Endothelial cell of umbilical vein (primary cell): ENCODE data around the gene KLHL6. TPM values are rescaled to one million over a fixed set of nuclear protein-coding genes. Genes with fewer than 3 reads are reported as not detected.

Experiments used
- BruUV-seq: library from RNA; stranded (reverse); fragments of 400-500 nt; replicated peaks from 2 replicates; lab custom pipeline; 2021; lab: Mats Ljungman, UMichigan
- CTCF ChIA-PET: fragments of 300-600, 350-600 bp; sonication (Branson Sonifier 250); formaldehyde crosslinking; loops from one replicate; lab custom pipeline; 2021; ENCODE audit warnings: antibody characterized with exemption, inconsistent platforms; lab: Charles Lee
- POLR2A ChIA-PET: fragments of 300-600, 350-600 bp; sonication (Branson Sonifier 250); formaldehyde crosslinking; loops from one replicate; lab custom pipeline; 2021; ENCODE audit warnings: antibody characterized with exemption, inconsistent platforms; lab: Charles Lee
- DNase-seq: peaks from one replicate; pipeline ENCODE4 v3.0.0-alpha.2; 2011; ENCODE audit warnings: low read depth, low spot score
- FAIRE-seq: peaks from 2 replicates; lab custom pipeline; 2011; peaks lifted over from hg19 to GRCh38; lab: Jason Lieb, UNC
- H2AFZ ChIP-seq: 2 replicates; pipeline ENCODE4 v1.6.0; 2012; ENCODE audit warnings: low read depth, low read length, control low read depth, inconsistent platforms
- H3K27ac ChIP-seq: 2 replicates; pipeline ENCODE4 v1.5.1; 2011; ENCODE audit warnings: low read depth, mild to moderate bottlenecking, control low read depth, low read length, moderate library complexity; ENCODE audit not compliant: insufficient read depth
- H3K27me3 ChIP-seq, 2 experiments: 2 replicates each; pipeline versions ENCODE4 v1.6.0 to v1.6.1; 2011; ENCODE audit warnings: low read length in 2 of 2, mixed read lengths in 1 of 2; ENCODE audit not compliant: control insufficient read depth in 2 of 2, insufficient read depth in 2 of 2
- H3K36me3 ChIP-seq, 2 experiments: 2 replicates in 1 of 2; 3 replicates in 1 of 2; pipeline ENCODE4 v1.5.1; 2011; ENCODE audit warnings: low read length in 2 of 2, mild to moderate bottlenecking in 1 of 2, moderate library complexity in 1 of 2; ENCODE audit not compliant: control insufficient read depth in 2 of 2, insufficient read depth in 2 of 2; ENCODE audit errors: extremely low read depth in 1 of 2
- H3K4me1 ChIP-seq: 3 replicates; pipeline ENCODE4 v1.5.1; 2011; ENCODE audit warnings: mild to moderate bottlenecking, low read length; ENCODE audit not compliant: control insufficient read depth, insufficient read depth; ENCODE audit errors: extremely low read depth
- H3K4me2 ChIP-seq: 2 replicates; pipeline ENCODE4 v1.6.1; 2011; ENCODE audit warnings: low read length, control low read depth, mixed read lengths; ENCODE audit not compliant: insufficient read depth
- H3K4me3 ChIP-seq, 3 experiments: fragments of 200-600 bp in 1 of 3; sonication (generic), shearing (Covaris generic) in 1 of 3; replicated peaks in 1 of 3; 2 replicates each; pipeline ENCODE4 v1.5.1; 2011 to 2016; ENCODE audit warnings: control low read depth in 3 of 3, low read length in 3 of 3, mild to moderate bottlenecking in 2 of 3, inconsistent platforms in 1 of 3, low read depth in 1 of 3, moderate library complexity in 1 of 3; ENCODE audit not compliant: insufficient read depth in 1 of 3
- H3K79me2 ChIP-seq: 2 replicates; pipeline ENCODE4 v1.6.0; 2012; ENCODE audit warnings: low read length, inconsistent platforms; ENCODE audit not compliant: control insufficient read depth, insufficient read depth
- H3K9ac ChIP-seq: replicated peaks from 2 replicates; pipeline ENCODE3; 2011; ENCODE audit warnings: low read length, control low read depth; ENCODE audit not compliant: insufficient read depth; ENCODE audit errors: extremely low read depth
- H3K9me1 ChIP-seq: replicated peaks from 3 replicates; pipeline ENCODE4 v1.6.0; 2011; ENCODE audit warnings: mild to moderate bottlenecking, low read length; ENCODE audit not compliant: control insufficient read depth, insufficient read depth; ENCODE audit errors: extremely low read depth
- H3K9me3 ChIP-seq: replicated peaks from 2 replicates; pipeline ENCODE4 v1.5.1; 2012; ENCODE audit warnings: low read length, inconsistent platforms; ENCODE audit not compliant: control insufficient read depth, insufficient read depth
- H4K20me1 ChIP-seq: replicated peaks from 2 replicates; pipeline ENCODE3; 2011; ENCODE audit warnings: mild to moderate bottlenecking, low read length; ENCODE audit not compliant: control insufficient read depth, insufficient read depth; ENCODE audit errors: extremely low read depth
- EZH2 ChIP-seq: IDR thresholded peaks from 2 replicates; pipeline ENCODE4 v1.6.1; 2012; ENCODE audit warnings: borderline replicate concordance, low read depth, mild to moderate bottlenecking, moderate library complexity, low read length, inconsistent platforms; ENCODE audit not compliant: severe bottlenecking
- FOS ChIP-seq: IDR thresholded peaks from 2 replicates; pipeline ENCODE4 v1.6.1; 2011; ENCODE audit warnings: mild to moderate bottlenecking, low read length, moderate library complexity, borderline replicate concordance; ENCODE audit not compliant: insufficient read depth
- GATA2 ChIP-seq: IDR thresholded peaks from 2 replicates; pipeline ENCODE4 v1.7.0; 2011; ENCODE audit warnings: low read depth, mild to moderate bottlenecking, moderate library complexity, mixed read lengths, low read length; ENCODE audit not compliant: insufficient read length, insufficient read depth
- JUN ChIP-seq: IDR thresholded peaks from 2 replicates; pipeline ENCODE4 v1.6.1; 2011; ENCODE audit warnings: borderline replicate concordance, low read depth; ENCODE audit not compliant: insufficient read length, insufficient read depth
- MYC ChIP-seq: IDR thresholded peaks from one replicate; pipeline ENCODE4 v1.6.1; 2011; ENCODE audit warnings: mild to moderate bottlenecking, low read depth, low read length
- POLR2A ChIP-seq: IDR thresholded peaks from 2 replicates; pipeline ENCODE4 v1.6.1; 2012; ENCODE audit warnings: low read depth, mild to moderate bottlenecking, control low read depth, low read length
- POLR2AphosphoS5 ChIP-seq: IDR thresholded peaks from 2 replicates; pipeline ENCODE4 v1.6.1; 2012; ENCODE audit warnings: low read depth, mild to moderate bottlenecking, control low read depth, low read length, moderate library complexity; ENCODE audit not compliant: insufficient read depth
- dilution Hi-C: fragments of 300-500 bp; cut with MboI; formaldehyde crosslinking; loops from one replicate; pipeline ENCODE4 v1.15.0; 2019; ENCODE audit warnings: low sequenced_read_pairs; ENCODE audit not compliant: extremely low pct_ligation_motif_present
- intact Hi-C: fragments of 100-400 bp; cut with micrococcal nuclease; formaldehyde crosslinking; loops from one replicate; pipeline ENCODE4 v1.10.0; 2022
- polyA plus RNA-seq, 4 experiments: library from polyadenylated mRNA; depleted of rRNA in 3 of 4; stranded (reverse) in 3 of 4; unstranded in 1 of 4; fragments of >200 nt; gene quantifications; 2 replicates each; pipeline versions ENCODE4 v1.2.1 to v1.2.3, GENCODE V29; 2011 to 2012; ENCODE audit warnings: missing spikeins in 1 of 4
- total RNA-seq: library from RNA; stranded (reverse); gene quantifications from 2 replicates; pipeline ENCODE4 v1.2.3, GENCODE V29; 2021
- TF ChIP-seq, protein P1 (sequence below): IDR thresholded peaks from 2 replicates; pipeline ENCODE4 v1.6.1; 2011; ENCODE audit not compliant: insufficient read depth, insufficient read length
- TF ChIP-seq, protein P2 (sequence below), 2 donors: IDR thresholded peaks; 1 replicate in 1 of 2; 2 replicates in 1 of 2; pipeline ENCODE4 v1.5.1; 2011; ENCODE audit warnings: low read length in 2 of 2, mild to moderate bottlenecking in 2 of 2, moderate library complexity in 2 of 2, control low read depth in 1 of 2, inconsistent platforms in 1 of 2, low read depth in 1 of 2; ENCODE audit not compliant: insufficient read depth in 1 of 2; ENCODE audit errors: extremely low read depth in 1 of 2

The KLHL6 gene
- total and polyA plus RNA-seq, 2 donors (not counting 3 experiments of a cell fraction or from before 2014, with no cell fraction given): 5.7 to 12.6 TPM

DNA sequence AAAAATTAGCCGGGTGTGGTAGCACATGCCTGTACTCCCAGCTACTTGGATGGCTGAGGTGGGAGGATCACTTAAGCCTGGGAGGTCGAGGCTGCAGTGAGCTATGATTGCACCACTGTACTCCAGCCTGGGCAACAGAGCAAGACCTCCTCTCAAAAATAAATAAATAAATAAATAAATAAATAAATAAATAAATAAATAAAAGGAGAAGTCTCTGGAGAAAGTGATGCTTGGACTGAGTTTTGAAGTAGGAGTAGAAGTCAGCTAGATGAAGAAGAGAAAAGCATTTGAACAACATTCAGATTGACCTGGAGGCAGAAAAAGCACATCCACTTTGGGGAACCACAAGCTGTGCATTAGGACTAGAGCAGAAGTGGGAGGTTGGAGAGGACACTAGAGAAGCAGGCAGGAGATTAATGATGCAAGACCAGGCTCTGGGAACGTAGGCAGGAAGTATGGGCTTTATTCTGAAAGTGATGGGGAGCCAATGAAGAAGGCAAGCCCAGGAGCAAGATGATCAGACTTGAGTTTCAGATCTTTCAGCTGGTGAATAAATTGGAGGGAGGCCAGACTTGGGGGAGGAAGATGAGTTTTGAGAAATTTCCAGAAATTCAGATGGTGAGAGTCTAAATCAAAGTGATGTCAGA lies 48.7 kb downstream of the KLHL6 start:
- intact Hi-C loops: no loop called here
- no peaks in the 10 kb centered on the region for H3K79me2 ChIP-seq
- H3K4me2 ChIP-seq: no peak overlapping the region
- no peak overlapping the region for H3K9ac ChIP-seq
- dilution Hi-C loops: no loop called here
- no peak for DNase-seq
- BruUV-seq: no TSS peak
- POLR2A ChIA-PET: no interaction called here
- H3K27me3 ChIP-seq: no peaks in the 10 kb centered on the region
- H3K27ac ChIP-seq: no peak overlapping the region
- CTCF ChIA-PET: interaction anchor here (2.2 kb wide), 1 partner anchor 98 kb away, joined by 5 read pairs; no protein-coding TSS in a partner anchor
- no peaks in the 10 kb centered on the region for H3K4me1 ChIP-seq
- H3K9me3 ChIP-seq: no peaks in the 10 kb centered on the region
- H3K9me1 ChIP-seq: no peaks in the 10 kb centered on the region
- no peak for FAIRE-seq
- H2AFZ ChIP-seq: no peak overlapping the region
- TF ChIP-seq FOS: no peak
- no peak for TF ChIP-seq POLR2A
- TF ChIP-seq GATA2: no peak
- TF ChIP-seq EZH2: no peak
- peaks cover 0 to 2% of the 10 kb centered on the region in 2 experiments for H3K36me3 ChIP-seq
- no peaks in the 10 kb centered on the region for H4K20me1 ChIP-seq
- no peak overlapping the region for H3K4me3 ChIP-seq

DNA sequence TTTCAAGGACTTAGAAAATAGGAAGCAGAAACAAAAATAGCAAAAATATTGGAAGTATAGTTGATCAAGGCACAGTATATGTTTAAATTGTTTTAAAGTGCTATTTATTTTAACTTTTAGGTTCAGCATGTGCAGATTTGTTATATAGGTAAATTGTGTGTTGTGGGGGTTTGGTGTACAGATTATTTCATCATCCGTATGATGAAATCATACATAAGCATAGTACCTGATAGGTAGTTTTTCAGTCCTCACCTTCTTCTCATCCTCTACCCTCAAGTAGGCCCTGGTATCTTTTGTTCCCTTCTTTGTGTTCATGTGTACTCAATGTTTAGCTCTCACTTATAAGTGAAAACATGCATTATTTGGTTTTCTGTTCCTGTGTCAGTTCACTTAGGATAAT lies 50.9 kb downstream of the KLHL6 start:
- ChIA-PET POLR2A (no interaction called here), CTCF (interaction anchor here (1.5 kb wide), 1 partner anchor 262 kb away, joined by 3 read pairs; no protein-coding TSS in a partner anchor)
- peaks cover 0 to 2% of the 10 kb centered on the region in 2 experiments for H3K36me3 ChIP-seq
- H3K9me3 ChIP-seq: no peaks in the 10 kb centered on the region
- intact Hi-C loops: no loop called here
- BruUV-seq: no TSS peak
- H2AFZ ChIP-seq: no peak overlapping the region
- no peak overlapping the region for H3K4me2 ChIP-seq
- H3K4me3 ChIP-seq: no peak overlapping the region
- no peak for FAIRE-seq
- H3K27ac ChIP-seq: no peak overlapping the region
- H4K20me1 ChIP-seq: no peaks in the 10 kb centered on the region
- no peaks in the 10 kb centered on the region for H3K27me3 ChIP-seq
- no peak for DNase-seq
- no peak overlapping the region for H3K9ac ChIP-seq
- dilution Hi-C loops: no loop called here
- no peaks in the 10 kb centered on the region for H3K4me1 ChIP-seq
- no peaks in the 10 kb centered on the region for H3K79me2 ChIP-seq
- TF ChIP-seq POLR2AphosphoS5: no peak
- TF ChIP-seq, protein P1, sequence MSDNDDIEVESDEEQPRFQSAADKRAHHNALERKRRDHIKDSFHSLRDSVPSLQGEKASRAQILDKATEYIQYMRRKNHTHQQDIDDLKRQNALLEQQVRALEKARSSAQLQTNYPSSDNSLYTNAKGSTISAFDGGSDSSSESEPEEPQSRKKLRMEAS: no peak
- no peak for TF ChIP-seq JUN
- TF ChIP-seq GATA2: no peak
- TF ChIP-seq, protein P2, sequence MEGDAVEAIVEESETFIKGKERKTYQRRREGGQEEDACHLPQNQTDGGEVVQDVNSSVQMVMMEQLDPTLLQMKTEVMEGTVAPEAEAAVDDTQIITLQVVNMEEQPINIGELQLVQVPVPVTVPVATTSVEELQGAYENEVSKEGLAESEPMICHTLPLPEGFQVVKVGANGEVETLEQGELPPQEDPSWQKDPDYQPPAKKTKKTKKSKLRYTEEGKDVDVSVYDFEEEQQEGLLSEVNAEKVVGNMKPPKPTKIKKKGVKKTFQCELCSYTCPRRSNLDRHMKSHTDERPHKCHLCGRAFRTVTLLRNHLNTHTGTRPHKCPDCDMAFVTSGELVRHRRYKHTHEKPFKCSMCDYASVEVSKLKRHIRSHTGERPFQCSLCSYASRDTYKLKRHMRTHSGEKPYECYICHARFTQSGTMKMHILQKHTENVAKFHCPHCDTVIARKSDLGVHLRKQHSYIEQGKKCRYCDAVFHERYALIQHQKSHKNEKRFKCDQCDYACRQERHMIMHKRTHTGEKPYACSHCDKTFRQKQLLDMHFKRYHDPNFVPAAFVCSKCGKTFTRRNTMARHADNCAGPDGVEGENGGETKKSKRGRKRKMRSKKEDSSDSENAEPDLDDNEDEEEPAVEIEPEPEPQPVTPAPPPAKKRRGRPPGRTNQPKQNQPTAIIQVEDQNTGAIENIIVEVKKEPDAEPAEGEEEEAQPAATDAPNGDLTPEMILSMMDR (IDR thresholded peaks at IDR 0.05; ENCODE audit: extremely low read depth in 1 of 2, insufficient read depth in 1 of 2, low read depth in 1 of 2, low read length in 2 of 2): no peak
- TF ChIP-seq POLR2A: no peak
- TF ChIP-seq MYC: no peak
- no peak for TF ChIP-seq FOS
- TF ChIP-seq EZH2: no peak
- no peaks in the 10 kb centered on the region for H3K9me1 ChIP-seq
